GM21717 (cell line): ENCODE data around the gene EPB41L1.
"Not testable (repeated sequence)": the region's sequence is repeated elsewhere in the genome, so short reads cannot be mapped to it uniquely, and the experiment has no call there.

Source experiments
- ATAC-seq: cut with Tn5 transposase; IDR thresholded peaks from one replicate; pipeline ENCODE4 v1.9.1; 2021; ENCODE audit warnings: mild to moderate bottlenecking, moderate library complexity; ENCODE audit not compliant: unreplicated experiment

EPB41L1 gene

DNA sequence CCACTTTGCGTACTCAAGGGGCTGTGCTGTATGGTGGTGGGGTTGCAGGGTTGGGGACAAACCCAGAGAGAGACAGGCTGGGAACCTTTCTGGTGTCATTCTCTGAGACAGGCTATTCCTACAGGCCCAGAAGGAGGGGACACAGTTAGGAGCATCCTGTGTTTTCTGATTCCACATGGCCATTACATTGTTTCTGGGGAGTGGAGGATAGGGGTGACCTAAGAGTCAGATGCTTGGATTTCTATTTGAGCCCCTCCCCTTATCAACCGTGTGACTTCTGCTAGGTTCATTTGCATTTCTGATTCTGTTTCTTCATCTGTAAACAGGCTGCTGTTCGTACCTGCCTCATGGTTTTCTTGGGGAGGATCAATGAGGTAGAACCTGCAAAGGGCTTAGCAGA is 29.4 kb upstream of the EPB41L1 start:
- no peak for ATAC-seq

DNA sequence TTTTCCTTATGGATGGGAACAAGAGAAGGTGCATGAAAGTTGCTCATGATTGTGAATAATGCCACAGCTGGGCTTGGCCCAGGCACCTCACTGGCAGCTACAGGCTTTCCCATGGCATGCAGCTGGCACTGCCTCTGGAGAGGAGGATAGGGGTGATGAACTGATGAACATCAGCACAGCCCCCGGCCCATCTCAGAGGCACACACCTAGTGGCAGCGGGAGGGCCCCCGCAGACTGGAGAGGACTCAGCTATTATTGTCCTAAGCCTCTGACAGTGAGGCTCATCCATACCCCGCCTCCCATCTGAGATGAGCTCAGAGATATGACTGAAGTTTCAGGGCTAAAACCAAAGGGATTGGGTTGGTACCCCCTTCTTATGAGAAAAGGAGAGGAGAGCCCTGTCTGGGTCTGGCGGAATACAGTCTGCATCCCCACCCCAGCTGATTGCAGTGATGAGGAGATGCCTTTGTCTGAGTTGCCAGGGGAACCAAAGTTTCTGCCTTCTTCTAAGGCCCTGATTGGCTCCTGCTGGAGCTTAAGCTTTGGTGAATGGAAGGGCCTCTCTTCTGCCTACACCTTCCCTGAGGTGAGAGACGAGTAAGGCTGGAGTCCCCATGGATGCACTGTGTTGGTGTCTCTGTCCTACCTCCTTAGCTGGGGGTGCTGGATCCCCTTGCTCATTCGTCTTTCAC is 27.6 kb upstream of the EPB41L1 start:
- ATAC-seq, result no peak

- ATAC-seq, result no peak
These were observed 25.9 kb upstream of the EPB41L1 start for GRCh38 chr20:36128463-36129159.

GRCh38 chr20:36129160-36129543 is 25.4 kb upstream of the EPB41L1 start:
- ATAC-seq, result no peak

- no peak for ATAC-seq
These were observed 24.1 kb upstream of the EPB41L1 start for GRCh38 chr20:36130390-36130789.

DNA sequence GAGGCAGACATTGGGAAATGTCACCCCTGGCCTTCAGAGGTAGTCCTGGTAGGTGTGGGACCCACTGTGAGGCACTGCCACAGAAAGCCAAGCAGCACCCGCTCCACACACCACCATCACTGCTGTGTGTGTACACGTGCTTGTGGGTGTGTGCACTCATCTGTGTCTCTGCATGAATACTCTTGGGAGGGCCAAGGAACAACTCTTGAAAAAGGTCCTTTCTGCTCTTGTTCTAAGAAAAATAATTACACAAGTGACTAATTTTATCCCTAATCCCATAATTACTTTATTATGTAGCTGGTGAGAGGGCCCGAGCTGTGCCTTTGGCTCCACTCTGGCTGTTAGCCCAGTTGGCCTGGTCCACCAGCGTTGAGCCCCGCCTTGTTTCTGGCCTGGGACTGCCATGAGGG is 21.7 kb upstream of the EPB41L1 start:
- ATAC-seq, result no peak

GRCh38 chr20:36133821-36134220 is 20.7 kb upstream of the EPB41L1 start:
- ATAC-seq, result no peak

- no peak for ATAC-seq
These were observed 19.4 kb upstream of the EPB41L1 start for GRCh38 chr20:36135159-36135558.

DNA sequence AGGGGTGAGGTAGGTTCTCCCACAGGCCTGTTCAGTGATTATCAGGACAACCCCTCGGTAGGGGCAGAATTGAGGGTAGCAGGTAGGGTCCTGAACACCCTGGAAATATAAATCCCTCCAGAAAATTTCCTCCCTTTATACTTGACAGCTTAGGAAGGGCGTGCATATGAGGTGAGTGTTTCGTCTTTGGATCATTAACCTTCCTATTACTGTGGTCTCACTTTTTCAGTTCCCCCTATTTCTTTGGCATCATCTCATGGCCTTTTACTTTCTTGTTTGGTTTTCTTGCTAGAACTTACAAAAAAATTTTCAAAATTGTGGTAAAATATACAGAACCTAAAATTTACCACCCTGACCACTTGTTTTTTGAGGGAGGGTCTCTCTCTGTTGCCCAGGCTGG is 18.7 kb upstream of the EPB41L1 start:
- ATAC-seq, result no peak

GRCh38 chr20:36137313-36137712 is 17.2 kb upstream of the EPB41L1 start:
- ATAC-seq, result not testable (repeated sequence)

- ATAC-seq, result no peak
These were observed 13.2 kb upstream of the EPB41L1 start for GRCh38 chr20:36141310-36141709.

- ATAC-seq, result no peak
These were observed 10.2 kb upstream of the EPB41L1 start for GRCh38 chr20:36144336-36144735.

- no peak for ATAC-seq
These were observed 8.4 kb upstream of the EPB41L1 start for GRCh38 chr20:36145877-36146707.

DNA sequence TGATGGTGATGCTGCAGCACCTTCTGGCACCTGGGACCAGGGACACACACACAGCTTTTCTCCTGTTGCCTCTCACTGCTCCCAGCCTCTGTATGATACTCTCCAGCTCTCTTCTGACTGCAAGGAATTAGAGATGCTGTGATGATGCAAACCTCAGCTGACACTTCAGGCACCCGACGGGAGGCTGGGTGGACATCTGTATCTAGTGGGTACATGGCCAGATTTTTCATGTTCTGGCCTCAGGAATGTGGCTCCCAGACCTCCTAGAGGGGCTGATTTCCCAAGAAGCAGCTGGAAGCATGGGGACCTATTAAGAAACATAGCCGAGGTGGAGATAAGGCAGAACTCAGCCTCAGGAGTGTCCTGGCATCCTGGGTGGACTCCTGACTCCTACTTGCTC is 6.8 kb upstream of the EPB41L1 start:
- ATAC-seq, result no peak

- ATAC-seq, result no peak
These were observed 6.1 kb upstream of the EPB41L1 start for GRCh38 chr20:36148439-36148838.

DNA sequence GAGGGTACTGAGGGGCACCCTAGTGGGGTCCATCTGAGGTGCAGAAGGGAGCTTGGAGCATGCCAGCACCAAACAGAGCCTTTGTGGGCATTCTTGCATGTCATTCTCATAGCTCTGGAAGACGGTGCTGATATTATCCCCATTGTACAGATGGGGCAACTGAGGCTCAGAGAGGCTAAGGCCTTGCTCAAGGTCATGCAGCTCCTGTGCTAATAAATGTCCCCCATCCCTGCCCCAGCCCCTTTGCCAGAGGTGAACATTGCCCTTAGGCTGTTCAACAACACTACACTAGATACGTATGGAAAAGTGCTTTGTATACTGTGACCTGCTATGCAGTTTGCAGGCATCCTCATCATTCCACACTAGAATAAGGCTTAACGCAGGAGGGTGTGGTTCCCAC is 5.5 kb upstream of the EPB41L1 start:
- ATAC-seq, result no peak

- no peak for ATAC-seq
These were observed 5.1 kb upstream of the EPB41L1 start for GRCh38 chr20:36149469-36149868.

GRCh38 chr20:36150489-36150846 is 4.1 kb upstream of the EPB41L1 start:
- ATAC-seq, result no peak

DNA sequence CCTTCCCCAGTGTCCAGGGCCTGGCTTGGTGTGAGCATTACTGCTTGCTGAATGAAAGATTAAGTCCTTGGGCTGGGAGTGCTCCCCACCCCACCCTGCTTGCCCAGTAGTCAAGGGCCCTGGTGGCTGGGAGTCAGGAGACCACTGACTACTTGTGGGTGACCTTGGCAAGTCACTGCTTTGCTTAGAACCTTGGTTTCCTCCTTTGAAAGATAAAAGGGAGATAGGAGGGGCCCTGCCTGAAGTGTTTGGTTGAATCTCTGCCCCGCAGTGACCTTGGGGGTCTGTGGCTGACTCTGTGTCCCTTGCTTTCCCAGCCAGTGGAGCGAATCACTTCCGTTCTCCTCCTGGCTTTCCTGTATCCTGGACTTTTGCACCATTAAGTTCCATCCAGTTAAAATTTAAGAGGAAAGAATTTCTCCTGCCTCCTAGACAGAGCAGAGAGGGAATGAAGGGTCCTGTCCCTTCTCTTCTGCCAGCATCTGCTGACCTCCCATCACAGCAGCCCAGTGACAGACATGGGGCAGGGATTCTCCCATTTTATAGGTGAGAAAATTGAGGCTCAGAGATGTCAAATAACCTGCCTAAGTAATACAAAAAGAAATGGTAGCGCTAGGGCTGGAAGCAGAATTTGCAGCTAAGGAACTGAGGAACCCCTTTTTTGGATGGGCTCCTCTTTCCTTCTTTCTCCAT is 3.5 kb upstream of the EPB41L1 start:
- no peak for ATAC-seq

- ATAC-seq, result no peak
These were observed 2.3 kb upstream of the EPB41L1 start for GRCh38 chr20:36152261-36152660.

DNA sequence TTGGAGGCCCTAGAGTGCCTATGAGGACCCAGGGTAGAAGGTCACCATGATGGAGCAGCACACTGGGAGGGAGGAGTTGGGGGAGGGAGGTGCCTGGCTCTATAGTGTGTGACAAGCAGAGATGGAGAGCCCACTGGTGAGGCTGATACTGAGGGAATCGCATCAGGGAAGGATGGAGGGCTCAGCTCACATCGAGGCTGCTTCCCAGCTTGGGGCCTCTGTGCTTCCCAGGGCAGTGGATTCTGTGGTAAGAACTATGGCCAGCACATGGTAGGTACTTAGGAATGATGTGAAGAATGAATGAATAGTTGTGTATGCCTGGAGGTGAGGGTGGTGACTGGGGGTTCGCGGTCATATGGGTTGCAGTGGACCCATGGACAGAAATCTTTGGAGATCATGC is 1.3 kb upstream of the EPB41L1 start:
- no peak for ATAC-seq
